ENCODE results near the gene GSX2. TPM values are rescaled to one million over a fixed set of nuclear protein-coding genes. Genes with fewer than 3 reads are reported as not detected.

The GSX2 gene
- not detected in 5 replicates for total RNA-seq (2022; extraction: Qiagen RNA extraction; ENCODE audit: low read depth)

DNA sequence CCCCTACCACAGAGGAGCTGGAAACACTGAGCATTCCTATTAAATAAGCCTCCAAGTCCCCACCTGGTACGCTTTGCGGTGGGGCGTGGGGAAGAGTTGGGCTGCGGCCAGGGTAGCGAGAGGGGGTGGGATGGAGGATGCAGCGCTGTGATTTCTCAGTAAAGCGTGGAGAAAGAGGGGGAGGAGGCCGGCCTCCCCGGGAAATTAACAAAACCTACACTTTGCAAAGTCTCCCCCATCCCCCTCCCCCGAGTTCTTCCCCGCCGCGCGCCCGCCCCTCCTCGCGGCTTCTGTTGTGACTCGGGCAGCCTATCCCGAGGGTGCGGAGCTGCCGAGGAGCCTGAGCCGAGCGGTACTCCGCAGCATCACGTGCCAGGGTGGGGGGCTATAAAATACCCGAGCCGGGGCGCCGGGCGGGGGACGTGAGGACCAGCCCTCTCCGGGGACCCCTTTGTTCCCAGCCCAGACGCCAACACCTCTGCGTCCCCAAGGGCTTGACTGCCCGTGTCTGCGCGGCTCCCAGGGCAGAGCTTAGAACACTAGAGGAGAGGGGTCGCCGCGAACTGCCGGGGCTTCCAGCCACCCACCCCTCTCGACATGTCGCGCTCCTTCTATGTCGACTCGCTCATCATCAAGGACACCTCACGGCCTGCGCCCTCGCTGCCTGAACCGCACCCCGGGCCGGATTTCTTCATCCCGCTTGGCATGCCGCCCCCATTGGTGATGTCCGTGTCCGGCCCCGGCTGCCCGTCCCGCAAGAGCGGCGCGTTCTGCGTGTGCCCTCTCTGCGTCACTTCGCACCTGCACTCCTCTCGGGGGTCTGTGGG lies at the start of gene GSX2:
TSS of gene GSX2 (plus strand) at position 416 of the 827 bp plus-strand sequence. CDS start at position 598, 182 bp downstream.

DNA sequence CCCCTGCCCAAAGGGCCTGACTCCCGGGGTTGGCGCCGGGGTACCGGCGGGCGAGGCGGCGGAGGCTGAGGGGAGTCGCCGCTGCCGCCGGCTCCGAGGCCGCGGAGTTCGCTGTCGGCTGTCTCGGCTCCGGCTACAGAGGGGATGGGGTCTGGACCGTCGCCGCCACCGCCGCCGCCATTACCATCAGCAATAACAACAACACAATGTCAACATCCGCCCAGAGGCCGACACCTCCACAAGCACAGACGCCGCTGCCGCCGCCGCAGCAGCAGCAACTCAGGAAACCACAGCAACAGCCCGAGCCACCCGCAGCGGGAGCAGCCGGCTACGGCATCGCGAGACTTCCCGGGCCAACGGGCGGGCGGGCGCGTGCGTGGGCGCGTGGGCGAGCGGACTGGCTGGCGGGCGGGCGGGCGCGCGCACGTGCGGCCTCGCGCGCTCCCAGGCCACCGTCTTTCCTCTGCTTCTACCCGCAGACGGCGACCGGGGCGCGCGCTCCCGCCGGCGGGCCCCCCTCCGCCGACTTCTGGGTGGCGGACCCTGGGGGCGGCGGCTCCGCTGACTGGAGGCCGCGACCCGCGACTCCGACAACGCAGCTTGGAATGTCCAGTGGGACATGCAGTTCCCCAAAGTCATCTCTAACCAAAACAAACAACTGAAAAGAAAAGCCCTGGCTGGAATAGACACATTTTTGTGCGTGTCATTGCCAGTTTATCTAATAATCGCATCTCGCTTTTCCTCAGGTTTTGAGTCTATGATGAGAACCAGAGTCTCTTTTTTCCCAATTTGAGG lies 35.4 kb upstream of the GSX2 start, which contains the start of gene CHIC2:
TSS of gene CHIC2 (minus strand) at position 289 of the 795 bp plus-strand sequence. CDS start 305 bp downstream, outside the sequence.

Other genes with a start within 250 kb of the GSX2 start
- gene CHIC2, start 35.6 kb upstream of the GSX2 start, total RNA-seq (2022; extraction: Qiagen RNA extraction; ENCODE audit: low read depth) = 5.7 to 10.4 TPM (median 9.2 TPM) in 5 replicates
- gene PDGFRA, start 129.1 kb downstream of the GSX2 start, total RNA-seq (2022; extraction: Qiagen RNA extraction; ENCODE audit: low read depth) = 0.21 to 0.83 TPM (median 0.48 TPM) in 5 replicates

All from A549 treated with CpdA at 1 μM for 4 hours (cell line).